Ascending aorta (tissue), 2 donors: ENCODE measurements around the gene RNF227. TPM values are rescaled to one million over a fixed set of nuclear protein-coding genes. Genes with fewer than 3 reads are reported as not detected.

ENCODE experiments used
- DNase-seq, 2 donors: peaks; one replicate each; pipeline ENCODE4 v3.0.0-alpha.2; 2019; ENCODE audit warnings: low spot score in 2 of 2
- H3K27ac ChIP-seq, 2 donors: fragments of 200-600 bp; sonication (generic); one replicate each; pipeline ENCODE4 v1.5.1; 2016 to 2017; ENCODE audit warnings: mild to moderate bottlenecking in 1 of 2
- H3K27me3 ChIP-seq: fragments of 200-600 bp; sonication (generic); one replicate; pipeline ENCODE4 v1.5.1; 2017
- H3K36me3 ChIP-seq, 2 donors: fragments of 200-600 bp; sonication (generic); one replicate each; pipeline ENCODE4 v1.5.1; 2016
- H3K4me1 ChIP-seq, 2 donors: fragments of 200-600 bp; sonication (generic); one replicate each; pipeline ENCODE4 v1.5.1; 2016 to 2017; ENCODE audit warnings: mild to moderate bottlenecking in 1 of 2
- H3K4me3 ChIP-seq, 2 donors: fragments of 200-600 bp; sonication (generic); one replicate each; pipeline ENCODE4 v1.5.1; 2016 to 2017; ENCODE audit warnings: mild to moderate bottlenecking in 1 of 2
- H3K9me3 ChIP-seq, 2 donors: fragments of 200-600 bp; sonication (generic); one replicate each; pipeline ENCODE4 v1.5.1; 2016
- intact Hi-C: fragments of 100-400 bp; cut with DNase I; formaldehyde crosslinking; loops from one replicate; pipeline ENCODE4 v1.15.1; 2023
- total RNA-seq: library from RNA; depleted of rRNA; stranded (reverse); fragments of >200 nt; gene quantifications from one replicate; pipeline ENCODE4 v1.1.0, GENCODE V29; 2016
- TF ChIP-seq, protein P1 (sequence below), 3 experiments: fragments of 200-600 bp in 2 of 3; fragments of 450-650 bp in 1 of 3; sonication (generic) in 2 of 3; IDR thresholded peaks; one replicate each; pipeline ENCODE4 v1.5.1; 2016 to 2019; ENCODE audit warnings: antibody characterized with exemption in 3 of 3, mild to moderate bottlenecking in 1 of 3, moderate library complexity in 1 of 3

Gene RNF227
- total RNA-seq, 1 donor from 2014 or later = 0.32 TPM

DNA sequence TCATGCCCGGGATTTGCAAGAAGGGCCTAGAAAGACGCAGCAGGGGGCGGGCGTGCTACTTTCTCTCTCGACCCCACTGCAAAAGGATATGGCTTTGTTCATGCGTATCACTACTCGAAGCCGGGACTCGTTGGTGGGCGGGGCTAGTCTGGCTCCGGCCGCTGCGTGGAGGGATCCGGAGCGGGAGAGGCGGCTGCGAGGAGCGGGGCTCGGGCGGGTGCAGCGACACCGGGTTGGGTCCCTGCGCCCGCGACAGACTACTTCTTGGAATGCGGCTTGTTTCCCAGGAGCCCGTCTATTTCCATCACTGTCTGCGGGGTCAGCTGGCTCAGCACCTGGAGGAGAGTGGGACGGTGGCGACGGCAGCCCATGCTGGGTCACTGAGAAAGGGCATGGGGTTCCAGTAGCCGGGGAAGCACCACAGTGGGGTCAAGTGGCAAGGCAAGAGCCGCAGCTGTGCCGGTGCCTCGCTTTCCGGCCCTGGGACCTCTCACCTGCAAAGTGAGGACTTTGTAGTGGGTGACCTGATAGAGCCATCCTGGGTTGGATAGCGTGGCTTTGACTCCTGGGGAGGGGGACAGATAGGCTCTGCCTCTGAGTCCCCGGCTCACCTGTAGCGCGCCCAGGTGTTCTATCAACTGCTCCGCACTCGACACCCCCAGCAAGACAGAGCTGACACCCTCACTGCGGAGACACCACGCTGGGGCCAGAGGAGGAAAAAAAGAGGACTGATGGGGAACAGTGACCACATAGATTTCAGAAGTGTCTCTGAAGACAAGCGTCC, 6.9 kb upstream of the RNF227 start:
- DNase-seq = peak; percentile 43 to 90
- H3K27ac ChIP-seq = peak overlapping the region; percentile 35 to 52
- intact Hi-C loops = no loop called here
- peak overlapping the region; percentile 53 to 64 for H3K4me3 ChIP-seq
- H3K4me1 ChIP-seq = peaks cover 3 to 8% of the 10 kb centered on the region in 2 donors
- no peaks in the 10 kb centered on the region for H3K9me3 ChIP-seq
- TF ChIP-seq, protein P1, sequence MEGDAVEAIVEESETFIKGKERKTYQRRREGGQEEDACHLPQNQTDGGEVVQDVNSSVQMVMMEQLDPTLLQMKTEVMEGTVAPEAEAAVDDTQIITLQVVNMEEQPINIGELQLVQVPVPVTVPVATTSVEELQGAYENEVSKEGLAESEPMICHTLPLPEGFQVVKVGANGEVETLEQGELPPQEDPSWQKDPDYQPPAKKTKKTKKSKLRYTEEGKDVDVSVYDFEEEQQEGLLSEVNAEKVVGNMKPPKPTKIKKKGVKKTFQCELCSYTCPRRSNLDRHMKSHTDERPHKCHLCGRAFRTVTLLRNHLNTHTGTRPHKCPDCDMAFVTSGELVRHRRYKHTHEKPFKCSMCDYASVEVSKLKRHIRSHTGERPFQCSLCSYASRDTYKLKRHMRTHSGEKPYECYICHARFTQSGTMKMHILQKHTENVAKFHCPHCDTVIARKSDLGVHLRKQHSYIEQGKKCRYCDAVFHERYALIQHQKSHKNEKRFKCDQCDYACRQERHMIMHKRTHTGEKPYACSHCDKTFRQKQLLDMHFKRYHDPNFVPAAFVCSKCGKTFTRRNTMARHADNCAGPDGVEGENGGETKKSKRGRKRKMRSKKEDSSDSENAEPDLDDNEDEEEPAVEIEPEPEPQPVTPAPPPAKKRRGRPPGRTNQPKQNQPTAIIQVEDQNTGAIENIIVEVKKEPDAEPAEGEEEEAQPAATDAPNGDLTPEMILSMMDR (IDR thresholded peaks at IDR 0.05) = no peak
- no peaks in the 10 kb centered on the region for H3K36me3 ChIP-seq
- no peaks in the 10 kb centered on the region for H3K27me3 ChIP-seq

DNA sequence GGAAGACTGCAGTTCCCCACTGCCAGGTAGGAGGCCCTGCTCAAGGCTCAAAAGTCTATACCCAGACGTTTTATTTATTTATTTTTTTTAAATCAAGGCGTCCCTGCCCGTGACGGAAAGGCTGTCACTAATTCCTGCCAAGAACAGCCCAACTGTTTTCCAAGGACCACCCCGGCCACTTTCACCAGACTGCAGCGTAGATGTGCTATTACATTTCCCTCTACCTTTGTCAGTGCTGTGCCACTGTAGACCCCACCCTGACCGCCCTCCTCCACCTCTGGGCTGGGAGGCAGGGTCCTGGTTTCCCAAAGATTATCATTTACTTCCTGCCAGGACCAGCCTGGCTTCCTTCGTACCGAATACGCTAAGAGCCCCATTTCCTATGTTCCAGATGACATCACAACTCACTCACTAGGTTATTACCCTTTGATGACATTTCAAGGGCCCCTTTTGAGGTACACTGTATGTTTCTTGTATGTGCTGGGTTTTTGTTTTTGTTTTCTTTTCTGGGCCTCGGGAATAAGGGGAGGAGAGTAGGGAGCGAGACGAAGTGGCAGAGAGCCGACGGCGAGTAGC, 6.3 kb upstream of the RNF227 start:
- intact Hi-C loops = no loop called here

DNA sequence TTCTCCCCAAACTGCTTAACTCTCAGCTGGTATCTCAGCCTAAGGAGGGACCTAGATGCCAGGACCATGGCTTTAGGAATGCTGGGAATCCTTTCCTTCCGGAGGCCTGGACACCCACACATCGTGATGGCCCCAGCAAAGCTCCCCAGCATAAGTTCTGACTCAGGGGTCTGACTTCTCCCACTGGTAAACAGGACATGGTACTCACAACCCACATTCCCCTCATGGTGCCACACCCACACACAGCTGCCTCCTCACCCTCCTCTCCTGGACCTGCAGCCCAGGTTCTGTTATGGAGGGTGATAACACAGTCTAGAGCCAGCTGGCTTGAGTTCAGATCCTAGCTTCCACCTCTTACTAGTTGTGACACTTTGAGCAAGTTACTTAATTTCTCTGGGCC, 719 bp upstream of the RNF227 start:
- TF ChIP-seq, protein P1 (IDR thresholded peaks at IDR 0.05) = no peak
- peaks cover 0 to under 1% of the 10 kb centered on the region in 2 donors for H3K36me3 ChIP-seq
- no peaks in the 10 kb centered on the region for H3K9me3 ChIP-seq
- H3K4me1 ChIP-seq = peaks cover 6 to 11% of the 10 kb centered on the region in 2 donors
- H3K4me3 ChIP-seq = peak overlapping the region in 1 of 2 donors; percentile 65
- H3K27me3 ChIP-seq = no peaks in the 10 kb centered on the region
- DNase-seq = no peak
- H3K27ac ChIP-seq = peak overlapping the region; percentile 92 to 97
- intact Hi-C loops = loop anchor here (1.0 to 5.0 kb wide), 2 partner anchors 14 to 305 kb away; partner anchors contain the start of gene TRAPPC1

More for the DNA sequence above, 6.3 kb upstream of the RNF227 start:
- peaks cover 3 to 8% of the 10 kb centered on the region in 2 donors for H3K4me1 ChIP-seq
- TF ChIP-seq, protein P1 (IDR thresholded peaks at IDR 0.05) = no peak
- DNase-seq = no peak
- peak overlapping the region; percentile 35 to 52 for H3K27ac ChIP-seq
- H3K27me3 ChIP-seq = no peaks in the 10 kb centered on the region
- H3K9me3 ChIP-seq = no peaks in the 10 kb centered on the region
- H3K36me3 ChIP-seq = no peaks in the 10 kb centered on the region
- H3K4me3 ChIP-seq = peak overlapping the region; percentile 53 to 64

DNA sequence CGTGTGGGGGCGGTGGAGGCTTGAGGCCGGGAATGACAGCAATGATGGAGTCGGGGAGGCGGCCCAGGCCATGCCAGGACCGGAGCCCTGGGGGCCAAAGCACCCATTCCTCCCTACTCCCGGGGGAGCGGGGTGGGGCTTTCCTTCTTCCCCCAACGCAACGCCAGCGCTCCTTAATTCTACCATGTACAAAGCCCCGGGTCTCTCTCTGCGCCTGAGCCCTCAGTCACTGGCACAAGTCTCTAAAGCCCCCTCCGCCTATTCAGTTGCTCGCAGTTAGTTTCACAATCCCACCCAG, 245 bp upstream of the RNF227 start:
- Histone ChIP-seq H3K9me3 (no peaks in the 10 kb centered on the region), H3K36me3 (peaks cover 2 to 5% of the 10 kb centered on the region in 2 donors), H3K27me3 (no peaks in the 10 kb centered on the region), H3K4me1 (peaks cover 6 to 11% of the 10 kb centered on the region in 2 donors), H3K4me3 (peak overlapping the region; percentile 53 to 65), H3K27ac (peak overlapping the region; percentile 92 to 97)
- TF ChIP-seq, protein P1 (IDR thresholded peaks at IDR 0.05) = no peak
- intact Hi-C loops = loop anchor here (1.0 to 5.0 kb wide), 2 partner anchors 15 to 306 kb away; partner anchors contain the start of gene TRAPPC1
- no peak for DNase-seq

DNA sequence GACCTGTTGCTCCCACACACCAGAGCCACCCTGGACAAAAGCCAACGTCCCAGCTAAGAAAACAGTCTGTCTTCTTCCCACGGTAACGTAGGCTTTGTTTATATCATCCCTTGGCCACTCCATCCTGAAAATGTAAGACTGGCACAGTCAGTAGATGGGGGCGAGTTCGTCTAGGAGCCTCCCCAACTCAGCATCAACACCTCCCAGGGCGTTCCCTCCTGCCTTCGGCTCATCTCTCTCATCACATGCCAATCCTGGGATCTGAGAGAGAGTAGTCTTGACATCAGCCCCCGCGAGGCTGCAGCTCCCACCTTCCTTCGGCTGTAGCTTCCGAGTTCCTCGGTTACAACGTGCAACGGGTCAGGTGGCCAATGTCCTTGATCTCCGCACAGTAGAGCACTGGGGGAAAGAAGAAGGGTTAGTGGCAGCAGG, 894 bp downstream of the RNF227 start:
- intact Hi-C loops = loop anchor here (2.0 to 5.0 kb wide), 3 partner anchors 26 to 307 kb away; partner anchors contain the start of genes CHD3 and NAA38
- TF ChIP-seq, protein P1 (IDR thresholded peaks at IDR 0.05) = no peak
- Histone ChIP-seq H3K36me3 (peaks cover 11 to 14% of the 10 kb centered on the region in 2 donors), H3K9me3 (no peaks in the 10 kb centered on the region), H3K27me3 (no peaks in the 10 kb centered on the region), H3K4me1 (peaks cover 6 to 11% of the 10 kb centered on the region in 2 donors), H3K4me3 (peak overlapping the region; percentile 53 to 65), H3K27ac (peak overlapping the region; percentile 92 to 97)
- DNase-seq = peak in 1 of 2 donors; percentile 71
